ENCODE data around the gene TGFBI. TPM values are rescaled to one million over a fixed set of nuclear protein-coding genes. Genes with fewer than 3 reads are reported as not detected.

Gene TGFBI
- total RNA-seq, 1 experiment from 2014 or later: 115 TPM

GRCh38 chr5:136053336-136054141, 24.8 kb downstream of the TGFBI start:
- Histone ChIP-seq H3K27me3 (replicated peaks; ENCODE audit: insufficient read depth, low read depth, low read length, poor library complexity) (no peaks in the 10 kb centered on the region), H3K36me3 (ENCODE audit: insufficient read depth, low read length, poor library complexity, severe bottlenecking) (no peaks in the 10 kb centered on the region), H3K4me3 (ENCODE audit: low read depth, low read length, poor library complexity, severe bottlenecking) (no peak overlapping the region), H3K4me1 (ENCODE audit: insufficient read depth, low read length, poor library complexity, severe bottlenecking) (no peaks in the 10 kb centered on the region), H3K27ac (ENCODE audit: low read depth, low read length, poor library complexity, severe bottlenecking) (no peak overlapping the region), H3K9me3 (ENCODE audit: low read depth, low read length, poor library complexity, severe bottlenecking) (no peaks in the 10 kb centered on the region)
- no TSS peak for BruUV-seq (replicated peaks)
- ChIA-PET POLR2A (ENCODE audit: low non-redundant PET) (no interaction called here), CTCF (no interaction called here)
- no peak for TF ChIP-seq EZH2 (IDR thresholded peaks at IDR 0.05; ENCODE audit: borderline replicate concordance, low read depth, low read length, poor library complexity, severe bottlenecking)
- no peak for TF ChIP-seq CTCF (conservative IDR thresholded peaks at IDR 0.05; ENCODE audit: low read depth, low read length)
- intact Hi-C loops (cut with micrococcal nuclease; ENCODE audit: unreplicated experiment): no loop called here
- no peak for DNase-seq (ENCODE audit: low spot score)

- H3K27ac ChIP-seq (ENCODE audit: low read depth, low read length, poor library complexity, severe bottlenecking): no peak overlapping the region
- DNase-seq (ENCODE audit: low spot score): no peak
- POLR2A ChIA-PET (ENCODE audit: low non-redundant PET): no interaction called here
- no peaks in the 10 kb centered on the region for H3K4me1 ChIP-seq (ENCODE audit: insufficient read depth, low read length, poor library complexity, severe bottlenecking)
- H3K9me3 ChIP-seq (ENCODE audit: low read depth, low read length, poor library complexity, severe bottlenecking): no peaks in the 10 kb centered on the region
- CTCF ChIA-PET: no interaction called here
- intact Hi-C loops (cut with micrococcal nuclease; ENCODE audit: unreplicated experiment): no loop called here
- TF ChIP-seq EZH2 (IDR thresholded peaks at IDR 0.05; ENCODE audit: borderline replicate concordance, low read depth, low read length, poor library complexity, severe bottlenecking): no peak
- no peak for TF ChIP-seq CTCF (conservative IDR thresholded peaks at IDR 0.05; ENCODE audit: low read depth, low read length)
- no peaks in the 10 kb centered on the region for H3K27me3 ChIP-seq (replicated peaks; ENCODE audit: insufficient read depth, low read depth, low read length, poor library complexity)
- no TSS peak for BruUV-seq (replicated peaks)
- H3K36me3 ChIP-seq (ENCODE audit: insufficient read depth, low read length, poor library complexity, severe bottlenecking): no peaks in the 10 kb centered on the region
- H3K4me3 ChIP-seq (ENCODE audit: low read depth, low read length, poor library complexity, severe bottlenecking): no peak overlapping the region
Measured at GRCh38 chr5:136054142-136055019, 25.6 kb downstream of the TGFBI start.

GRCh38 chr5:136055612-136056309, 27.0 kb downstream of the TGFBI start:
- ChIA-PET CTCF (interaction anchor here (0.9 kb wide), 1 partner anchor 110 kb away, joined by 3 read pairs; no protein-coding TSS in a partner anchor), POLR2A (ENCODE audit: low non-redundant PET) (no interaction called here)
- DNase-seq (ENCODE audit: low spot score): no peak
- Histone ChIP-seq H3K4me1 (ENCODE audit: insufficient read depth, low read length, poor library complexity, severe bottlenecking) (no peaks in the 10 kb centered on the region), H3K9me3 (ENCODE audit: low read depth, low read length, poor library complexity, severe bottlenecking) (no peaks in the 10 kb centered on the region), H3K4me3 (ENCODE audit: low read depth, low read length, poor library complexity, severe bottlenecking) (no peak overlapping the region), H3K27me3 (replicated peaks; ENCODE audit: insufficient read depth, low read depth, low read length, poor library complexity) (no peaks in the 10 kb centered on the region), H3K27ac (ENCODE audit: low read depth, low read length, poor library complexity, severe bottlenecking) (no peak overlapping the region), H3K36me3 (ENCODE audit: insufficient read depth, low read length, poor library complexity, severe bottlenecking) (no peaks in the 10 kb centered on the region)
- no TSS peak for BruUV-seq (replicated peaks)
- intact Hi-C loops (cut with micrococcal nuclease; ENCODE audit: unreplicated experiment): no loop called here
- TF ChIP-seq EZH2 (IDR thresholded peaks at IDR 0.05; ENCODE audit: borderline replicate concordance, low read depth, low read length, poor library complexity, severe bottlenecking) (no peak), CTCF (conservative IDR thresholded peaks at IDR 0.05; ENCODE audit: low read depth, low read length) (no peak)
